ENCODE measurements around the gene IRF6.

IRF6 gene

GRCh38 chr1:209816923-209817322 is 11.0 kb upstream of the IRF6 start:
- DNase-seq (ENCODE audit: low read depth in 1 of 2, low spot score in 1 of 2): no peak
- TF ChIP-seq JUND (IDR thresholded peaks at IDR 0.05; ENCODE audit: low read depth): no peak
- in situ Hi-C loops (cut with HindIII; ENCODE audit: low pct_unique_long_range_greater_than_20kb, low sequenced_read_pairs): no loop called here

GRCh38 chr1:209815931-209816341 is 10.0 kb upstream of the IRF6 start:
- peak in 1 of 2 experiments; percentile 46 for DNase-seq (ENCODE audit: low read depth in 1 of 2, low spot score in 1 of 2)
- in situ Hi-C loops (cut with HindIII; ENCODE audit: low pct_unique_long_range_greater_than_20kb, low sequenced_read_pairs): no loop called here
- TF ChIP-seq JUND (IDR thresholded peaks at IDR 0.05; ENCODE audit: low read depth): no peak

GRCh38 chr1:209815490-209815889 is 9.5 kb upstream of the IRF6 start:
- no peak for TF ChIP-seq JUND (IDR thresholded peaks at IDR 0.05; ENCODE audit: low read depth)
- no peak for DNase-seq (ENCODE audit: low read depth in 1 of 2, low spot score in 1 of 2)
- in situ Hi-C loops (cut with HindIII; ENCODE audit: low pct_unique_long_range_greater_than_20kb, low sequenced_read_pairs): no loop called here

GRCh38 chr1:209813902-209814301 is 8.0 kb upstream of the IRF6 start:
- no peak for TF ChIP-seq JUND (IDR thresholded peaks at IDR 0.05; ENCODE audit: low read depth)
- in situ Hi-C loops (cut with HindIII; ENCODE audit: low pct_unique_long_range_greater_than_20kb, low sequenced_read_pairs): no loop called here
- no peak for DNase-seq (ENCODE audit: low read depth in 1 of 2, low spot score in 1 of 2)

GRCh38 chr1:209810783-209811182 is 4.8 kb upstream of the IRF6 start:
- in situ Hi-C loops (cut with HindIII; ENCODE audit: low pct_unique_long_range_greater_than_20kb, low sequenced_read_pairs): no loop called here
- DNase-seq (ENCODE audit: low read depth in 1 of 2, low spot score in 1 of 2): no peak
- TF ChIP-seq JUND (IDR thresholded peaks at IDR 0.05; ENCODE audit: low read depth): no peak

- no peak for TF ChIP-seq JUND (IDR thresholded peaks at IDR 0.05; ENCODE audit: low read depth)
- in situ Hi-C loops (cut with HindIII; ENCODE audit: low pct_unique_long_range_greater_than_20kb, low sequenced_read_pairs): no loop called here
- DNase-seq (ENCODE audit: low read depth in 1 of 2, low spot score in 1 of 2): no peak
Observed at GRCh38 chr1:209809611-209810010, 3.7 kb upstream of the IRF6 start.

- in situ Hi-C loops (cut with HindIII; ENCODE audit: low pct_unique_long_range_greater_than_20kb, low sequenced_read_pairs): no loop called here
- DNase-seq (ENCODE audit: low read depth in 1 of 2, low spot score in 1 of 2): no peak
Observed at GRCh38 chr1:209808059-209808581, 2.2 kb upstream of the IRF6 start.

GRCh38 chr1:209807509-209807908 is 1.6 kb upstream of the IRF6 start:
- DNase-seq (ENCODE audit: low read depth in 1 of 2, low spot score in 1 of 2): no peak
- no peak for TF ChIP-seq JUND (IDR thresholded peaks at IDR 0.05; ENCODE audit: low read depth)
- in situ Hi-C loops (cut with HindIII; ENCODE audit: low pct_unique_long_range_greater_than_20kb, low sequenced_read_pairs): no loop called here

More at GRCh38 chr1:209808059-209808581, 2.2 kb upstream of the IRF6 start:
- TF ChIP-seq JUND (IDR thresholded peaks at IDR 0.05; ENCODE audit: low read depth): no peak

- DNase-seq (ENCODE audit: low read depth in 1 of 2, low spot score in 1 of 2): no peak
- in situ Hi-C loops (cut with HindIII; ENCODE audit: low pct_unique_long_range_greater_than_20kb, low sequenced_read_pairs): no loop called here
- no peak for TF ChIP-seq JUND (IDR thresholded peaks at IDR 0.05; ENCODE audit: low read depth)
Observed at GRCh38 chr1:209805341-209805781, 581 bp downstream of the IRF6 start.

GRCh38 chr1:209803568-209803967 is 2.4 kb downstream of the IRF6 start:
- no peak for DNase-seq (ENCODE audit: low read depth in 1 of 2, low spot score in 1 of 2)
- TF ChIP-seq JUND (IDR thresholded peaks at IDR 0.05; ENCODE audit: low read depth): no peak
- in situ Hi-C loops (cut with HindIII; ENCODE audit: low pct_unique_long_range_greater_than_20kb, low sequenced_read_pairs): no loop called here

- no peak for DNase-seq (ENCODE audit: low read depth in 1 of 2, low spot score in 1 of 2)
- no peak for TF ChIP-seq JUND (IDR thresholded peaks at IDR 0.05; ENCODE audit: low read depth)
- in situ Hi-C loops (cut with HindIII; ENCODE audit: low pct_unique_long_range_greater_than_20kb, low sequenced_read_pairs): no loop called here
Observed at GRCh38 chr1:209802780-209803152, 3.2 kb downstream of the IRF6 start.

GRCh38 chr1:209802117-209802779 is 3.7 kb downstream of the IRF6 start:
- in situ Hi-C loops (cut with HindIII; ENCODE audit: low pct_unique_long_range_greater_than_20kb, low sequenced_read_pairs): no loop called here
- TF ChIP-seq JUND (IDR thresholded peaks at IDR 0.05; ENCODE audit: low read depth): no peak
- DNase-seq (ENCODE audit: low read depth in 1 of 2, low spot score in 1 of 2): peak in 1 of 2 experiments; percentile 62

GRCh38 chr1:209800984-209801834 is 4.7 kb downstream of the IRF6 start:
- TF ChIP-seq JUND (IDR thresholded peaks at IDR 0.05; ENCODE audit: low read depth): no peak
- in situ Hi-C loops (cut with HindIII; ENCODE audit: low pct_unique_long_range_greater_than_20kb, low sequenced_read_pairs): no loop called here
- no peak for DNase-seq (ENCODE audit: low read depth in 1 of 2, low spot score in 1 of 2)

Data from T47D (cell line).